ENCODE results near the gene BCL2L12. TPM values are rescaled to one million over a fixed set of nuclear protein-coding genes. Genes with fewer than 3 reads are reported as not detected.

BCL2L12 gene
- total and polyA plus RNA-seq, 3 donors from 2014 or later: 11.3 to 19.3 (median 17.3) TPM

DNA sequence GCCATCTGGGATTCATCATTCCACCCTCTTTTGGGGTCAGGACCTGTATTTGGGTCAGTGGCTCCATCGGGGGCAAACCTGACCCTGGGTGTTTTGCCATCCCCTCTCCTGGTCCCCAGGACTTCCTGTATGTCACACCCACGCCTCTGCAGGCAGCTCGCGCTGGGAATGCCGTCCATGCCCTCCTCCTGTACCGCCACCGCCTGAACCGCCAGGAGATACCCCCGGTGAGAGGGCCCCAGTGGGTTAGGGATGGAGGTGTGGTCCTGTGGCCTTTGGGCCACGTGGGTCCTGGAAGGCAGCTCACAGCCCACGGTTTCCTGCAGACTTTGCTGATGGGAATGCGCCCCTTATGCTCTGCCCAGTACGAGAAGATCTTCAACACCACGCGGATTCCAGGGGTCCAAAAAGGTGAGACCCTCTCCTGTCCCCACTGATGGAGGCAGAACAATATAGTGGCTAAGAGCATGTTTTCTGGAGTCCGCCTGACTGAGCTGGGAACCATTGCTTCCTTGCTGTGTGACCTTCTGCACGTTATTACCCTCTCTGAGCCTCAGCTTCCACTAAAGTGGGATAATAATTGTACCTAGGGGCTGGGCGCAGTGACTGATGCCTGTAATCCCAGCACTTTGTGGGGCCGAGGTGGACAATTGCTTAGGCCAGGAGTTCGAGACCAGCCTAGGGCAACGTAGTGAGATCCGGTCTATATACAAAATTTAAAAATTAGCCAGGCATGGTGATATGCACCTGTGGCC lies 39.3 kb downstream of the BCL2L12 start:
- Histone ChIP-seq H3K4me1 (no peaks in the 10 kb centered on the region), H3K36me3 (ENCODE audit: low read depth, missing control alignments) (no peaks in the 10 kb centered on the region), H3K4me3 (no peak overlapping the region), H3K27ac (no peak overlapping the region), H3K27me3 (no peaks in the 10 kb centered on the region), H3K9me3 (no peaks in the 10 kb centered on the region)
- DNase-seq: no peak
- TF ChIP-seq POLR2A (IDR thresholded peaks at IDR 0.05): no peak
- TF ChIP-seq, protein P1, sequence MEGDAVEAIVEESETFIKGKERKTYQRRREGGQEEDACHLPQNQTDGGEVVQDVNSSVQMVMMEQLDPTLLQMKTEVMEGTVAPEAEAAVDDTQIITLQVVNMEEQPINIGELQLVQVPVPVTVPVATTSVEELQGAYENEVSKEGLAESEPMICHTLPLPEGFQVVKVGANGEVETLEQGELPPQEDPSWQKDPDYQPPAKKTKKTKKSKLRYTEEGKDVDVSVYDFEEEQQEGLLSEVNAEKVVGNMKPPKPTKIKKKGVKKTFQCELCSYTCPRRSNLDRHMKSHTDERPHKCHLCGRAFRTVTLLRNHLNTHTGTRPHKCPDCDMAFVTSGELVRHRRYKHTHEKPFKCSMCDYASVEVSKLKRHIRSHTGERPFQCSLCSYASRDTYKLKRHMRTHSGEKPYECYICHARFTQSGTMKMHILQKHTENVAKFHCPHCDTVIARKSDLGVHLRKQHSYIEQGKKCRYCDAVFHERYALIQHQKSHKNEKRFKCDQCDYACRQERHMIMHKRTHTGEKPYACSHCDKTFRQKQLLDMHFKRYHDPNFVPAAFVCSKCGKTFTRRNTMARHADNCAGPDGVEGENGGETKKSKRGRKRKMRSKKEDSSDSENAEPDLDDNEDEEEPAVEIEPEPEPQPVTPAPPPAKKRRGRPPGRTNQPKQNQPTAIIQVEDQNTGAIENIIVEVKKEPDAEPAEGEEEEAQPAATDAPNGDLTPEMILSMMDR (IDR thresholded peaks at IDR 0.05): no peak
- intact Hi-C loops (cut with DNase I; ENCODE audit: low total_unique reads): no loop called here
- 92 to 94% methylated on average over 9 to 22 of the region's 22 CpGs for WGBS, 2 donors

DNA sequence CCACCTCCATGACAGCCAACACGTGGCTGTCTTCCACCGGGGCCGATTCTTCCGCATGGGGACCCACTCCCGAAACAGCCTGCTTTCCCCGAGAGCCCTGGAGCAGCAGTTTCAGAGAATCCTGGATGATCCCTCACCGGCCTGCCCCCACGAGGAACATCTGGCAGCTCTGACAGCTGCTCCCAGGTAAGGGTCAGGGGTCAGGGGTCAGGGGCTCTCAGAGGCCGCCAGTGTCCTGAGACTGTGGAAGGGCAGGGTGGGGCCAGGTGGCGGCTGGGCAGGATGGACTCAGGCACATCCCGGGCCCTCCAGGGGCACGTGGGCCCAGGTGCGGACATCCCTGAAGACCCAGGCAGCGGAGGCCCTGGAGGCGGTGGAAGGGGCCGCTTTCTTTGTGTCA lies 40.2 kb downstream of the BCL2L12 start:
- H3K27ac ChIP-seq: no peak overlapping the region
- WGBS, 2 donors: 91 to 95% methylated on average over 7 to 16 of the region's 16 CpGs
- H3K4me1 ChIP-seq: no peaks in the 10 kb centered on the region
- no peaks in the 10 kb centered on the region for H3K27me3 ChIP-seq
- H3K9me3 ChIP-seq: no peaks in the 10 kb centered on the region
- H3K36me3 ChIP-seq (ENCODE audit: low read depth, missing control alignments): no peaks in the 10 kb centered on the region
- H3K4me3 ChIP-seq: no peak overlapping the region
- TF ChIP-seq POLR2A (IDR thresholded peaks at IDR 0.05): no peak
- DNase-seq: no peak
- intact Hi-C loops (cut with DNase I; ENCODE audit: low total_unique reads): no loop called here

DNA sequence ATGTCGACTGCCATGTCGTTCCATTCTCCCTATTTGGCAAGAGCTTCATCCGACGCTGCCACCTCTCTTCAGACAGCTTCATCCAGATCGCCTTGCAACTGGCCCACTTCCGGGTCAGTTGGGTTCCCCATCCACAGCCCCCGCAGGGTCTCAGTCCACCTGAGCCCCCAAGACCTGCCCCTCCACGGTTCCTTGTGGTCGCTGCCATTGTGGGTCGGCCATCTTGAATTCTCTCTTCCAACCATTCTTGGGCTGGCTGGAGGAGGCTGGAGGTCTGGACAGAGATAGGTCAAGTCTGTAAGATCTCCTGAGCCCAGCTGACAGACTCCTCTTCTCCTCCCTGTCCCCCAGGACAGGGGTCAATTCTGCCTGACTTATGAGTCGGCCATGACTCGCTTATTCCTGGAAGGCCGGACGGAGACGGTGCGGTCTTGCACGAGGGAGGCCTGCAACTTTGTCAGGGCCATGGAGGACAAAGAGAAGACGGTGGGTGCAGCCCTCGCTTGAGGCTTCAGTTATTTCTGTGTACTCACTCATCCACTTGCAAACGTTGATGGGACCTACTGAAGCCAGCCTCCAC lies 44.7 kb downstream of the BCL2L12 start:
- 84 to 92% methylated on average over 20 of the region's 20 CpGs for WGBS, 2 donors
- intact Hi-C loops (cut with DNase I; ENCODE audit: low total_unique reads): no loop called here
- no peak overlapping the region for H3K27ac ChIP-seq
- no peak for DNase-seq
- TF ChIP-seq, protein P1 (IDR thresholded peaks at IDR 0.05): no peak
- TF ChIP-seq POLR2A (IDR thresholded peaks at IDR 0.05): no peak
- H3K9me3 ChIP-seq: no peaks in the 10 kb centered on the region
- no peaks in the 10 kb centered on the region for H3K27me3 ChIP-seq
- no peaks in the 10 kb centered on the region for H3K4me1 ChIP-seq
- H3K4me3 ChIP-seq: no peak overlapping the region
- H3K36me3 ChIP-seq (ENCODE audit: low read depth, missing control alignments): no peaks in the 10 kb centered on the region

DNA sequence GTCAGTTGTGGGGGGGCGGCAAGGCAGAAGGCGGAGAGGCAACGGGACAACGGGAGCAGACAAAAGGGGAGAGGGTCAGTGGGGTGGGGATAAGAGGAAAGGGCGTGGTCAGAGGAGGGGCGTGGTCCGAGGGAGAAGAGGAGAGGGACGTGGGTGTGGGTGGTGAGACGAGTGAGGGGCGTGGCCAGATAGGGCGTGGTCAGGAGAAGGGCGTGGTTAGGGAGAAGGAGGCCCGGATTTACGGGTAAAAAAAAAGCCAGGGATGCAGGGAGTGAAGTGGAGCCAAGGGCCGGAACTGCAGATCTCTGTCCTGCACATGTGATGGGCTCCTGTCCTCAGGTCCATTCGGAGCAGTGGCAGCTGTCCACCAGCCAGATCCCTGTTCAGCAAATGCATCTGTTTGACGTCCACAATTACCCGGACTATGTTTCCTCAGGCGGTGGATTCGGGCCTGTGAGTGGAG lies 46.7 kb downstream of the BCL2L12 start:
- DNase-seq: peak; percentile 78
- intact Hi-C loops (cut with DNase I; ENCODE audit: low total_unique reads): no loop called here
- Histone ChIP-seq H3K4me1 (no peaks in the 10 kb centered on the region), H3K4me3 (peak overlapping the region; percentile 6 to 27), H3K9me3 (no peaks in the 10 kb centered on the region), H3K27me3 (no peaks in the 10 kb centered on the region), H3K27ac (no peak overlapping the region), H3K36me3 (ENCODE audit: low read depth, missing control alignments) (no peaks in the 10 kb centered on the region)
- TF ChIP-seq POLR2A (IDR thresholded peaks at IDR 0.05): no peak
- TF ChIP-seq, protein P1 (IDR thresholded peaks at IDR 0.05): no peak
- WGBS, 2 donors: 41 to 62% methylated on average over 20 of the region's 20 CpGs

DNA sequence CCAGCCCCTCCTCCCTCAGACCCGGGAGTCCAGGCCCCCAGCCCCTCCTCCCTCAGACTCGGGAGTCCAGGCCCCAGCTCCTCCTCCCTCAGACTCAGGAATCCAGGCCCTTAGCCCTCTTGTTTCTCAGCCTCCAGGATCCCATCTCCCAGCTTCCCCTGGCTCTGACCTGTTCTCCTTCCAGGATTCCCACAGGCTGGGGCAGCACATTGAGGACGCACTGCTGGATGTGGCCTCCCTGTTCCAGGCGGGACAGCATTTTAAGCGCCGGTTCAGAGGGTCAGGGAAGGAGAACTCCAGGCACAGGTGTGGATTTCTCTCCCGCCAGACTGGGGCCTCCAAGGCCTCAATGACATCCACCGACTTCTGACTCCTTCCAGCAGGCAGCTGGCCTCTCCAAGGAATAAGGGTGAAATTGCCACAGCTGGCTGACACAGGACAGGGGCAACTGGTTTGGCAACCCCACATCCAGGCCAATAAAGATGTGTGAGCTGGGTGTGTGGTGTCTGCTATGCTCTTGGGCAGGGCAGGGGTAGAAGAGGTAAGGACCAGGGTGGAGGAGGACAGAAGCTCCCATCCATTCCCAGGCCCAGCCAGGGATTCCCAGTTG lies 47.6 kb downstream of the BCL2L12 start:
- Histone ChIP-seq H3K27me3 (no peaks in the 10 kb centered on the region), H3K36me3 (ENCODE audit: low read depth, missing control alignments) (no peaks in the 10 kb centered on the region), H3K9me3 (no peaks in the 10 kb centered on the region), H3K27ac (no peak overlapping the region), H3K4me3 (no peak overlapping the region), H3K4me1 (no peaks in the 10 kb centered on the region)
- TF ChIP-seq, protein P1 (IDR thresholded peaks at IDR 0.05): no peak
- no peak for TF ChIP-seq POLR2A (IDR thresholded peaks at IDR 0.05)
- no peak for DNase-seq
- WGBS, 2 donors: 64 to 65% methylated on average over 5 to 8 of the region's 8 CpGs
- intact Hi-C loops (cut with DNase I; ENCODE audit: low total_unique reads): no loop called here

All from testis (tissue), 3 donors.